ENCODE results near the gene CD2.

Gene CD2

DNA sequence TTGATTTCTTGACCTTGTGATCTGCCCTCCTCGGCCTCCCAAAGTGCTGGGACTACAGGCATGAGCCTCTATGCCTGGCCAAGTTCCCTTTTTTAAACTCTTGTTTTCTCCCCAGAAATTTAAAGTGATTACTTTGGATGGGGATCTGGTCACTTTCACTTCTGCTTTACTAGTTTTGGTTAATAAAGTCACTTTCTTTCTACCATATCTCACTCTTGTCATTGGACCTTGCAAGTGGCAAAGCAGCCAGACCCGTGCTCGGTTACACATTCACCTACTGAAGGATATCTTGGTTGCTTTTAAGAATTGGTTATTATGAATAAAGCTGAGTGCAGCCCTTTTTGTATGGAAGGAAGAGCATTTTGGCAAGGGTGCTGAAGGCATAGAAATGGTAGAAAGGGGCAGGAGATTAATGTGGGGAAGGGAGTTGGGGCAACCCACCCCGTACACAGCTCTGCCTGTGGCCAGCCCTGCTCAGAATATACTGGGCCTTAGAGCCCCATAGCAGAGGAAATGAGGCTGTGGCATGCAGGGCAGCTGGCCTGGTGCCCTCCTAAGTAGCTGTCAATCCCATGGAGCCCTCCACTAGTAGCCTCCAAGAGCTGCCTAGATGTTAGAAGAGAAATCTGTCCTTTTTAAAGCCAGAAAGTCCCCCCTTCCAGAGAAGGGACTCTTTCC, 40.7 kb downstream of the CD2 start:
- DNase-seq (ENCODE audit: extremely low read depth, low read depth): no peak

DNA sequence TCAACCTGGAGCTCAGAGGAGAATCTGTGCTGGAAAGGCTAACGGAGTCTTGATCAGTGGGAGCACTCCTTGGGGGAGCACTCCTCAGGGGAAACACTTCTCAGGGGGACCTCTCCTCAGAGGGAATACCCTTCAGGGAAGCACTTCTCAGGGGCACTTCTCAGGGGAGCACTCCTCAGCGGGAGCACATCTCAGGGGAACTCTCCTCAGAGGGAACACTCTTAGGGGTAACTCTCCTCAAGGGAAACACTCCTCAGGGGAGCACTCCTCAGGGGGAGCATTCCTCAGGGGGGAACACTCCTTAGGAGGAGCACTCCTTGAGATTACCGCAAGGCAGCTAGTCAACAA, 41.2 kb downstream of the CD2 start:
- TF ChIP-seq, protein P1, sequence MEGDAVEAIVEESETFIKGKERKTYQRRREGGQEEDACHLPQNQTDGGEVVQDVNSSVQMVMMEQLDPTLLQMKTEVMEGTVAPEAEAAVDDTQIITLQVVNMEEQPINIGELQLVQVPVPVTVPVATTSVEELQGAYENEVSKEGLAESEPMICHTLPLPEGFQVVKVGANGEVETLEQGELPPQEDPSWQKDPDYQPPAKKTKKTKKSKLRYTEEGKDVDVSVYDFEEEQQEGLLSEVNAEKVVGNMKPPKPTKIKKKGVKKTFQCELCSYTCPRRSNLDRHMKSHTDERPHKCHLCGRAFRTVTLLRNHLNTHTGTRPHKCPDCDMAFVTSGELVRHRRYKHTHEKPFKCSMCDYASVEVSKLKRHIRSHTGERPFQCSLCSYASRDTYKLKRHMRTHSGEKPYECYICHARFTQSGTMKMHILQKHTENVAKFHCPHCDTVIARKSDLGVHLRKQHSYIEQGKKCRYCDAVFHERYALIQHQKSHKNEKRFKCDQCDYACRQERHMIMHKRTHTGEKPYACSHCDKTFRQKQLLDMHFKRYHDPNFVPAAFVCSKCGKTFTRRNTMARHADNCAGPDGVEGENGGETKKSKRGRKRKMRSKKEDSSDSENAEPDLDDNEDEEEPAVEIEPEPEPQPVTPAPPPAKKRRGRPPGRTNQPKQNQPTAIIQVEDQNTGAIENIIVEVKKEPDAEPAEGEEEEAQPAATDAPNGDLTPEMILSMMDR (IDR thresholded peaks at IDR 0.05; ENCODE audit: low read depth, low read length): no peak
- DNase-seq (ENCODE audit: extremely low read depth, low read depth): no peak

More for the DNA sequence above, 40.7 kb downstream of the CD2 start:
- TF ChIP-seq, protein P1 (IDR thresholded peaks at IDR 0.05; ENCODE audit: low read depth, low read length): no peak

DNA sequence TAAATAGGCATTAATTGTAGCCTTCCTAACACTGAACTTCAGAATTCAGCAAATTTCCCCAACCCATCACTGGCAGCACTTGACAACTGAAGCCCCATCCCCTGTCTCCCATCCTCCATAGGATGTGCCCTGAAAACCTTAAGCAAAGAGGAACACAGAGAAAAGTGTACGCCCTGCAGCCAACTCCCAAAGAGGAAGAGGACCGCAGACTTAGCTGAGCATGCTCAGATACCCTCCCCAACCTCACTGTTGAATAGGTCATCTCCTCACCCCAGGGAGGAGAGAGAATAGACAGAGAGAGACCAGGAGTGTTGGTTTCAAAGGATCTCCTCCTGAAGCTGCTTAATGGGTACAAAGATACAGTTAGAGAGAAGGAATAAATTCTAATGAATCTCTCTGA, 50.5 kb downstream of the CD2 start:
- TF ChIP-seq, protein P1 (IDR thresholded peaks at IDR 0.05; ENCODE audit: low read depth, low read length): no peak
- no peak for DNase-seq (ENCODE audit: extremely low read depth, low read depth)

DNA sequence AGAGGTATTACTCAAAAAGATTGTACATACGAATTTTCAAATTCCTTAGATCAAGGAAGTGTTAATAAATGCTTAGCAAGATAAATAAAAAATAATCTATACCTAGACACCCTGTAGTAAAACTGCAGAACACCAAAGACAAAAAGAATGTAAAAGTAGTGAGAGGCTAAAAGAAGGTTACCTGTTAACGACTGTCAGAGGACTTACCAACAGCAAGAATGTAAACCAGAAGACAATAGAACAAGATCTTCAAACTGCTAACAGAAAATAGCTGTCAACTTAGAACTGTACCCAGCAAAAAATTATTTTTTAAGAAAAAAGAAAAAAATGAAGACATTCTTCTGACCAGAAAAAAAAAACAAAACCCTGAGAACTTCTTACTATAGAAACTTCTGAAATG, 51.2 kb downstream of the CD2 start:
- DNase-seq (ENCODE audit: extremely low read depth, low read depth): no peak
- TF ChIP-seq, protein P1 (IDR thresholded peaks at IDR 0.05; ENCODE audit: low read depth, low read length): no peak

DNA sequence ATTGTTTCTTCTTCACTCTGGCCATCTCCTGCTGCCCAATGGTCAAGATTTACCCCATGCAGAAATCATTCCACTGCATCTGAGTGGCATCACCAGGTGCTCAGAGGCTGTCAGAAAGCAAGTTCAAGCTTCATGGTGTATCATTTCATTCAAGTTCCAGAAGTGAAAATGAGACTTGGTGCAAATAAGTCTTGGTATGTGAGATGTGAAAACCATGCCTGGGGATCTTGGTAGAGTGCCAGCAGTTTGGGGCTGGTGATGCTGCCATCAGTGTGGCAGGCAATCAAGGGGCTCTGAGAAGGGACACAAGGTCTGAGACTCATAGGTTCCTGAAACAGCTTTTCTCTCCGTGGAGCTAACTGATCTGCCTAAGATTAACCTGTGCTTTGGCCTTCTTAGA, 52.0 kb downstream of the CD2 start:
- TF ChIP-seq, protein P1 (IDR thresholded peaks at IDR 0.05; ENCODE audit: low read depth, low read length): no peak
- no peak for DNase-seq (ENCODE audit: extremely low read depth, low read depth)

- TF ChIP-seq, protein P1 (IDR thresholded peaks at IDR 0.05; ENCODE audit: low read depth, low read length): no peak
These were observed 52.4 kb downstream of the CD2 start for GRCh38 chr1:116806671-116807070.

GRCh38 chr1:116807394-116808199, 53.4 kb downstream of the CD2 start:
- TF ChIP-seq, protein P1 (IDR thresholded peaks at IDR 0.05; ENCODE audit: low read depth, low read length): no peak
- DNase-seq (ENCODE audit: extremely low read depth, low read depth): no peak

More at GRCh38 chr1:116806671-116807070, 52.4 kb downstream of the CD2 start:
- DNase-seq (ENCODE audit: extremely low read depth, low read depth): no peak

All from AG09319 (cell line).